HEK293 (cell line): ENCODE data around the gene MEAF6.
A peak's percentile ranks its signal among the peaks of the same experiment; 100 is the strongest.

Experiments
- CTCF ChIA-PET: fragments of 350-600 bp; formaldehyde crosslinking; extraction: SDS; loops from one replicate; lab custom pipeline; 2021; ENCODE audit warnings: antibody characterized with exemption; lab: Yijun Ruan, JAX
- POLR2A ChIA-PET: fragments of 300-600 bp; formaldehyde crosslinking; extraction: SDS; loops from one replicate; lab custom pipeline; 2020; ENCODE audit warnings: antibody characterized with exemption, inconsistent platforms; lab: Yijun Ruan, JAX
- H3K27ac ChIP-seq: fragments of 200-500 bp; sonication (Bioruptor generic); 2 replicates; pipeline ENCODE4 v1.5.1; 2014; ENCODE audit warnings: low read depth, low read length, control low read depth, inconsistent platforms; ENCODE audit errors: extremely low read depth
- H3K36me3 ChIP-seq, 2 experiments: fragments of 200-500 bp in 1 of 2; sonication (Bioruptor generic) in 1 of 2; 1 replicate in 1 of 2; 2 replicates in 1 of 2; pipeline ENCODE4 v1.5.1; 2014 to 2017; ENCODE audit warnings: inconsistent platforms in 2 of 2, low read length in 2 of 2; ENCODE audit not compliant: control insufficient read depth in 2 of 2, insufficient read depth in 1 of 2
- H3K4me1 ChIP-seq: fragments of 200-500 bp; sonication (Bioruptor generic); 2 replicates; pipeline ENCODE4 v1.5.1; 2014; ENCODE audit warnings: mild to moderate bottlenecking, low read length, inconsistent platforms; ENCODE audit not compliant: control insufficient read depth, insufficient read depth
- H3K4me3 ChIP-seq: 2 replicates; pipeline ENCODE4 v1.5.1; 2011; ENCODE audit warnings: low read depth, mild to moderate bottlenecking, control low read depth, low read length, moderate library complexity
- H3K9me3 ChIP-seq: fragments of 200-500 bp; sonication (Bioruptor generic); 2 replicates; pipeline ENCODE4 v1.5.1; 2014; ENCODE audit warnings: low read depth, low read length, inconsistent platforms; ENCODE audit not compliant: control insufficient read depth, insufficient read depth
- KLF1 ChIP-seq: fragments of 450-650 bp; formaldehyde crosslinking; IDR thresholded peaks from 2 replicates; pipeline ENCODE4 v1.5.1; 2016; ENCODE audit warnings: missing biosample characterization, missing genetic modification characterization
- KLF17 ChIP-seq: fragments of 450-650 bp; formaldehyde crosslinking; IDR thresholded peaks from 2 replicates; pipeline ENCODE4 v1.5.1; 2016; ENCODE audit warnings: missing biosample characterization, missing genetic modification characterization
- OSR2 ChIP-seq: fragments of 450-650 bp; formaldehyde crosslinking; IDR thresholded peaks from 2 replicates; pipeline ENCODE4 v1.5.1; 2016; ENCODE audit warnings: missing biosample characterization, missing genetic modification characterization
- RBAK ChIP-seq: fragments of 450-650 bp; formaldehyde crosslinking; IDR thresholded peaks from 2 replicates; pipeline ENCODE4 v1.5.1; 2016; ENCODE audit warnings: missing biosample characterization, missing genetic modification characterization
- SP7 ChIP-seq: fragments of 450-650 bp; formaldehyde crosslinking; IDR thresholded peaks from 2 replicates; pipeline ENCODE4 v1.5.1; 2016; ENCODE audit warnings: missing biosample characterization, missing genetic modification characterization
- ZBTB20 ChIP-seq: fragments of 450-650 bp; formaldehyde crosslinking; IDR thresholded peaks from 2 replicates; pipeline ENCODE4 v1.5.1; 2016; ENCODE audit warnings: missing biosample characterization, missing genetic modification characterization
- ZBTB44 ChIP-seq: fragments of 450-650 bp; IDR thresholded peaks from 2 replicates; pipeline ENCODE4 v1.5.1; 2018; ENCODE audit warnings: missing biosample characterization, mild to moderate bottlenecking, missing genetic modification characterization
- ZBTB49 ChIP-seq: fragments of 450-650 bp; formaldehyde crosslinking; IDR thresholded peaks from 2 replicates; pipeline ENCODE4 v1.5.1; 2016; ENCODE audit warnings: missing biosample characterization, missing genetic modification characterization, low read depth
- ZFP69B ChIP-seq: fragments of 450-650 bp; formaldehyde crosslinking; IDR thresholded peaks from 2 replicates; pipeline ENCODE4 v1.5.1; 2016; ENCODE audit warnings: missing biosample characterization, missing genetic modification characterization
- ZNF10 ChIP-seq: fragments of 450-650 bp; formaldehyde crosslinking; IDR thresholded peaks from 2 replicates; pipeline ENCODE4 v1.5.1; 2017; ENCODE audit warnings: missing biosample characterization, missing genetic modification characterization
- ZNF16 ChIP-seq: fragments of 450-650 bp; formaldehyde crosslinking; IDR thresholded peaks from 2 replicates; pipeline ENCODE4 v1.5.1; 2016; ENCODE audit warnings: low read depth, missing biosample characterization, missing genetic modification characterization
- ZNF398 ChIP-seq: fragments of 450-650 bp; formaldehyde crosslinking; IDR thresholded peaks from 2 replicates; pipeline ENCODE4 v1.5.1; 2017; ENCODE audit warnings: missing biosample characterization, missing genetic modification characterization
- ZNF404 ChIP-seq: fragments of 450-650 bp; formaldehyde crosslinking; IDR thresholded peaks from 2 replicates; pipeline ENCODE4 v1.5.1; 2017; ENCODE audit warnings: missing biosample characterization, missing genetic modification characterization
- ZNF426 ChIP-seq: fragments of 450-650 bp; formaldehyde crosslinking; IDR thresholded peaks from 2 replicates; pipeline ENCODE4 v1.5.1; 2017; ENCODE audit warnings: missing biosample characterization, missing genetic modification characterization, mild to moderate bottlenecking, inconsistent platforms, moderate library complexity
- ZNF449 ChIP-seq: fragments of 450-650 bp; formaldehyde crosslinking; IDR thresholded peaks from 2 replicates; pipeline ENCODE4 v1.5.1; 2017; ENCODE audit warnings: missing biosample characterization, mild to moderate bottlenecking, missing genetic modification characterization, moderate library complexity
- ZNF560 ChIP-seq: fragments of 450-650 bp; formaldehyde crosslinking; IDR thresholded peaks from 2 replicates; pipeline ENCODE4 v1.5.1; 2017; ENCODE audit warnings: missing biosample characterization, missing genetic modification characterization, borderline replicate concordance
- ZNF571 ChIP-seq: fragments of 450-650 bp; formaldehyde crosslinking; IDR thresholded peaks from 2 replicates; pipeline ENCODE4 v1.5.0; 2017; ENCODE audit warnings: missing biosample characterization, missing genetic modification characterization
- ZNF600 ChIP-seq: fragments of 450-650 bp; formaldehyde crosslinking; IDR thresholded peaks from 2 replicates; pipeline ENCODE4 v1.5.1; 2016; ENCODE audit warnings: missing biosample characterization, missing genetic modification characterization
- ZNF621 ChIP-seq: fragments of 450-650 bp; formaldehyde crosslinking; IDR thresholded peaks from 2 replicates; pipeline ENCODE4 v1.5.1; 2017; ENCODE audit warnings: missing biosample characterization, missing genetic modification characterization
- ZNF624 ChIP-seq: fragments of 450-650 bp; formaldehyde crosslinking; IDR thresholded peaks from 2 replicates; pipeline ENCODE4 v1.5.1; 2017; ENCODE audit warnings: missing biosample characterization, missing genetic modification characterization
- ZNF791 ChIP-seq: fragments of 450-650 bp; formaldehyde crosslinking; IDR thresholded peaks from 2 replicates; pipeline ENCODE4 v1.5.1; 2016; ENCODE audit warnings: missing biosample characterization, missing genetic modification characterization
- ZNF843 ChIP-seq: fragments of 450-650 bp; formaldehyde crosslinking; IDR thresholded peaks from 2 replicates; pipeline ENCODE4 v1.5.1; 2016; ENCODE audit warnings: missing biosample characterization, missing genetic modification characterization
- ZSCAN18 ChIP-seq: fragments of 450-650 bp; formaldehyde crosslinking; IDR thresholded peaks from 2 replicates; pipeline ENCODE4 v1.5.1; 2016; ENCODE audit warnings: missing biosample characterization, missing genetic modification characterization
- ZSCAN30 ChIP-seq: fragments of 450-650 bp; IDR thresholded peaks from 2 replicates; pipeline ENCODE4 v1.5.1; 2018; ENCODE audit warnings: missing biosample characterization, mild to moderate bottlenecking, missing genetic modification characterization, moderate library complexity

The MEAF6 gene

GRCh38 chr1:37446874-37447273 is 67.7 kb downstream of the MEAF6 start:
- CTCF ChIA-PET, result interaction anchor here (1.0 kb wide), 1 partner anchor 8 kb away, joined by 4 read pairs; no protein-coding TSS in a partner anchor
- Histone ChIP-seq H3K27ac (no peak overlapping the region), H3K4me1 (no peaks in the 10 kb centered on the region), H3K36me3 (no peaks in the 10 kb centered on the region), H3K9me3 (no peaks in the 10 kb centered on the region), H3K4me3 (no peak overlapping the region)
- TF ChIP-seq ZNF426 (no peak), ZBTB49 (tag by site-specific recombination) (no peak), ZFP69B (tag by site-specific recombination) (no peak), ZSCAN30 (tag by site-specific recombination) (no peak), ZNF621 (no peak), ZNF600 (tag by site-specific recombination) (no peak), ZNF791 (tag by site-specific recombination) (no peak), KLF17 (tag by site-specific recombination) (no peak), OSR2 (tag by site-specific recombination) (no peak), ZNF449 (no peak), KLF1 (tag by site-specific recombination) (no peak)
- POLR2A ChIA-PET, result no interaction called here

- POLR2A ChIA-PET, result no interaction called here
- CTCF ChIA-PET, result interaction anchor here (0.7 to 2.1 kb wide), 2 partner anchors 11 to 239 kb away, joined by 3 to 6 read pairs; no protein-coding TSS in a partner anchor
- H3K27ac ChIP-seq, result no peak overlapping the region
- H3K4me3 ChIP-seq, result no peak overlapping the region
- H3K36me3 ChIP-seq, result no peaks in the 10 kb centered on the region
- H3K4me1 ChIP-seq, result no peaks in the 10 kb centered on the region
- H3K9me3 ChIP-seq, result no peaks in the 10 kb centered on the region
- TF ChIP-seq RBAK (tag by site-specific recombination), result 0 out of 2 replicates have a peak, but pooled peaks have one; percentile 8
- no peak for TF ChIP-seq ZBTB44
- TF ChIP-seq ZBTB20 (tag by site-specific recombination), result no peak
- TF ChIP-seq SP7 (tag by site-specific recombination), result no peak
- 0 out of 2 replicates have a peak, but pooled peaks have one; percentile 0 for TF ChIP-seq ZNF398 (tag by site-specific recombination)
- no peak for TF ChIP-seq ZNF426
- no peak for TF ChIP-seq ZNF404 (tag by site-specific recombination)
- no peak for TF ChIP-seq ZNF843 (tag by site-specific recombination)
- TF ChIP-seq ZSCAN18, result no peak
- no peak for TF ChIP-seq ZNF560 (tag by site-specific recombination)
- no peak for TF ChIP-seq ZNF624
- TF ChIP-seq ZNF10 (tag by site-specific recombination), result no peak
- no peak for TF ChIP-seq KLF17 (tag by site-specific recombination)
- no peak for TF ChIP-seq ZNF16
- no peak for TF ChIP-seq ZNF571 (tag by site-specific recombination)
Observed at GRCh38 chr1:37442644-37443043, 71.9 kb downstream of the MEAF6 start.
